Activated CD8-positive, alpha-beta memory T cell treated with anti-CD3 and anti-CD28 coated beads for 4 hours (primary cell): ENCODE results near the gene PLCB2.

Source experiments
- DNase-seq, 2 donors: peaks; one replicate each; pipeline ENCODE4 v3.0.0-alpha.2; 2020; ENCODE audit warnings: low read depth in 2 of 2

Gene PLCB2

DNA sequence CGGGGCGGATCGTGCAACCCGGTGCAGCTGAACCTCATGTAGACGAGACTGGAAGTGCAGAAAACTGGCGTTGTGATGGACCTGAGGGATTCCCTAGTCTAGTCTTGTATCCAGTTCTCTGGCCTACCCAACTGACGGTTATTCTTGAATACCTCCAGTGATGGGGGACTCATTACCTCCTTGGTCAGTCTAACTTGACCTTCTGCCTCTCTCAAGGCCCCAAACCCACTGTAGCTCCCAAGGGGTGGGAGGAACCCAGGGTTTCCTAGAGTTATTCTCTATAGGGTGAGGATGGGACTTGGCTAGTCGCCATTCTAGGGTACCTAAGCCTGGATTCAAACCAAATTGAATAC, 57.5 kb downstream of the PLCB2 start:
- DNase-seq, result no peak

- DNase-seq, result no peak
Observed at GRCh38 chr15:40249477-40250303, 58.0 kb downstream of the PLCB2 start.

DNA sequence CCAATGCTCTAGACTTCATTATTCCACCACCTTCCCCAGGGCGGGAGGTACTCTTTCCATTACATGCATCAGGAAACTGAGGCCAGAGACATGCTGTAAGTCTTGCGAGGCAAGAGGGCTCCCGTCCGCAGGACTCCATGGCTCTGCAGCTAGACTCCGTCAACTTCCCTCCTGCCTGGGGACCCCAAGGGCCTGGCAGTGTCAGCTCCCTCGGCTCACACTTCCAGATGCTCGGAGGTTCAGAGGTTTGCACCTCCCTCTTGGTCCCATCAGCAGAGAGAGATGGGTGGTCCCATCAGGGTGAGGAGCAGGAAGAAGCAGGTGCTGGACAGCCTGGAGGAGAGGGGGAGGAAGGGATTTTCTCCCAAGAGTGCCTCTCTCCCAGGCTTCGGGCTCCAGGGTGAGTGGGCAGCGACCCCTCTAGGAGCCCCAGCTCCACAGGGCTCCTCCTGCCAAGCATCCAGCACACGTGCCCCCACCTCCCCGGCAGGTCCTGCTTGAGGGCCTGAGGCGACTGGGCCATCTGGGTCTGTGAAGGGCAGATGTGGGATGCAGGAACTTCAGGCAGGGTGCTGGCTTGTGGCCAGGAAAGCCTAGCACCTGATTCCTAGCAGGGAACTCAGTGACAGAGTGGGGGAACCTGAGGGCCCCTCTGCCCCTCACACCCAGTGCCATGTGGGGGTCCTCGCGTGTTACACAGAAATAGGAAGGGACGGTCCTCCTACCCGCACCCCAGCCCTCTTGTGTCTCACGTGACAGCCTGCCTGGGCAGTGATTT, 59.5 kb downstream of the PLCB2 start:
- no peak for DNase-seq

GRCh38 chr15:40247406-40247971, 60.2 kb downstream of the PLCB2 start:
- DNase-seq, result no peak

DNA sequence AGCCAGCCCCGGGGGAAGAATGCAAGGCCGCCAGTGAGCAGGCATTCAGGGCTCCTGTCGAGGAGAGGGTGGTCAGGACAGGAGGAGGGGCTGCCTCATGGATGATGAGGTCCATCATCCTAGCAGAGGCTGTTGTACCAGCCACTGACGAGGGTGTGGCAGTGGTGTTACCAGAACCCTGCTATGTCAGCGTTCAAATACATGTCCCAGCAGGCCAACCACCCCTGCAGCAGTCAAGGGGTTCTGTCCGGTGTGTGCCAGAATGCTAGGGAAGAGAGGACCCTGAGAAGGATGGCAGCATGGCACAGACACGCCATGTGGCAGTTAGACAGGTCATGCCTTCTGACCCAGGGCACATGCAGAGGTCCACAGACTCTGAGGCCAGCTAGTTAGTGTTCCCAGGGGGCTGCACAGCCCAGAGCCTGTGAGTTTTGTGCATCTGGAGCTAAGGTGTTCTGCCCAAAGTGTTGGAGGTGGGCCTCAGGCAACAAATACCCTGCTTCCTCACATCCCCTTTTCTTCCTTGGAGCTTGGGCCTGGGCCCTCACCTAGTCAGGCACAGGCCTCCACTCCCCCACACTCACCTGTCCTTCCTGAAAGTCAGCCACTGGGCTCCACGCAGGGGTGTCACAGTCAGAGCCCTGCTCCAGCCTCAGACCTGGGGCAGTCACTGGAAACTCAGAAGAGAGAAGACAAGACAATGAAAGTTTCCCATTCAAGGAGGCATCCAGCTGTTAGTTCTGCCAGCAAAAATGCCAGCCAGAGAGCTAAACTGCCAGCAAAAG, 61.0 kb downstream of the PLCB2 start:
- DNase-seq, result no peak

DNA sequence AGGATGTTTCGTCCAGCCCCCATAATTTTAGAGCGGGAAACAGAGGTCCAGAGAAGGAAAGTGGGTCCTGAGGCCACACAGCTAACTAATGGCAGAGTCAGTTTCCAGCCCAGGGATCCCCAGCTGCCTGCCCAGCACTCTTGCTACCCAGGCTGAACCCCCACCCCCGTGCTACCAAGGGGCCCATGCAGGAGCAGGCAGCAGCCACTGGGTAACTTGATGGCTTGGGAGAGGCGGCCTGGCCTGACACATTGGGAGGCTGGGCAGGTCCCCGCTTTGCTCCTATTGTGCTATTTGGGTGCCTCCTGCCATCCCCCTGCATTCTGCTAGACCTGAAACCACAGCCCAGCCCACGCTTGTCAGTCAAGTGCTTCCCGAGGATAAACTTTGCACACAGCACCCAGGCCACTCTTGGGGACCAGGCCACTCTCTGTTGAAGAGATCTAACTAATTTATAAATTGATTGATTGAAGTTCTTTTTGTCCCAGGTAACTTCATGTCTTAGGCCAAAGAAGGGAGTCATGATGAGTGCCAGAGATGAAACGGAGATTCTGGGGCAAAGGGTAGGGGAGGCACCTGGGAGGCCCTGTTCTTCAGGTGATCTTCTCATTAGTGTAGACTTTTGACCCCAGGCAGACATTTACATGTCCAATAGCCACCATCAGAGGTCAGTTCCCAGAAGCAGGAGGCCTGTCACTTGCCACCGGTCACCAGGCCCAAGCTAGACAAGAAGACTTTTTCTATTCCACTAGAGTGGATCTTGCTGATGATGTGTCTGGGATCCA, 61.9 kb downstream of the PLCB2 start:
- no peak for DNase-seq

- no peak for DNase-seq
Observed at GRCh38 chr15:40244961-40245523, 62.7 kb downstream of the PLCB2 start.

GRCh38 chr15:40243126-40243810, 64.5 kb downstream of the PLCB2 start:
- DNase-seq, result no peak

GRCh38 chr15:40242601-40243000, 65.1 kb downstream of the PLCB2 start:
- no peak for DNase-seq

GRCh38 chr15:40242213-40242599, 65.5 kb downstream of the PLCB2 start:
- DNase-seq, result no peak

DNA sequence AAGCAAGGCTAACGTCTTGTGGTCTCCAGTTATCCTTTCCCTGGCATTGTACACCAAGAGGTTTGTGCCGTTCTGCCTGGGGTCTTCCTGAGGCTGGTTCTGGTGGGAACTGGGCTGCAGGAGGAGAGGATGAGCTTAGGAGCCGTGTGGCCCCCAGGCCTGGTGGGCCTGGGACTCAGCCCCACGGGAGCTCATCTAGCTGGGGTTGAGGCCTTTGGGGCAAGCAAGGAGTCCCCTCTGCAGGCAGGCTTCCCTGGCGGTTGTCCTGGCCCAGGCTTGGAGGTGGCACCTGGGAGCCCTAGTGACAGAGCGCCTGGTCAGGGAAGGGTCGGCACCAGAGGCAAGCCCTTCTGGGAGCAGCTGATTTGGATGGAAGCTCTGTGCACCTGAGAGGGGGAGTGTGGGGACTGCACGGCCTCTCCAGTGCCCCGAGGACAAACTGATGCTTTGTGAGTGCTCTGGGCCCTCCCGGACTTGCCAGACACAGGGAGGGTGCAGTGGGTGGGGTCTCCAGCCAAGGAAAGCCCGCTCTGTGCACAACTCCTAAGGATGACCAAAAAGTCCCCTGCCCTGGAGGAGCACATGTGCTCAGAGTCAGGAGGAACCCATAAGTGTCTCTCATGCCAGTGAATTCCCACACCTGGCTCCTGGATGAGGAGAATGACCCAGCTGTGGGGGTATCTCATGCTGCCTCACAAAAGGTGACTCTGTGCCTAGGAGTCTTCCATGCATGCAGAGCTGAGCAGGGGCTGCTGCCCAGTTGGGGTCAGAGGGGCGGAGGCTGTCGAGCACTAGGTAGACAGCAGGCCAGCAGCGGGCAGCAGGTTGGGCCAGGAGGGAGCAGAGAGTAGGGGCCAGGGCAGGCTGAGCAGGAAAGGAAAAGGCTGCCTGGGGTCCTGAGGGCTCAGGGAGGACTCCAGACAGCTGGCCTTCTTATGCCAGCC, 66.2 kb downstream of the PLCB2 start:
- no peak for DNase-seq

DNA sequence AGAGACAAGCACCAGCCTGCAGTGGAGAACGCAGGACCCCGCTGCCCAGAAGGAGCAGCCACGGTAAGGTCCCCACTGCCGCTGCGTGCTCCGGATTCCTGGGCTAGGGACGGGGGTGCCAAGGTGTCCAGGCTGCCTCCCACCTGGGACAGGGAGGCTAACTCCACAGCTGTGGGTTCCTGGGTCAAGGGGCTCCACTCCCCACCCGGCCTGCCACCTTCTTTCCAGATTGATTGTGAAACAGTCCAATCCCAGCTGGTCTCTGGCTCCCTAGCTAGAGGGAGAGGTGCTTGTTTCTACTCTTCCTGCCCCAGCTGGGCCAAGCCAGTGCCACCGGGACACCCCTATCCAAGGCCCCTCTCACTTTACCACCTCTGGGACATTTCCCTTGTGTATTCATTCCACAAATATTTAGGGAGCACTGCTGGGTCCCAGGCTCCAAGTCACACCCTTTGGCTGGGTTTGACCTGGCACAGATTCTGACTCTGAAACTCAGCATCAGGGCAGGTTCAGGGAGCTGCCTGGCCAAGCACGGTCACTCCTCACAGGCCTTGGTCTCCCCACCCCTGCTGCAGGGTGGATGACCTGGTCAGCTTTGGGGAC, 67.0 kb downstream of the PLCB2 start:
- DNase-seq, result no peak

DNA sequence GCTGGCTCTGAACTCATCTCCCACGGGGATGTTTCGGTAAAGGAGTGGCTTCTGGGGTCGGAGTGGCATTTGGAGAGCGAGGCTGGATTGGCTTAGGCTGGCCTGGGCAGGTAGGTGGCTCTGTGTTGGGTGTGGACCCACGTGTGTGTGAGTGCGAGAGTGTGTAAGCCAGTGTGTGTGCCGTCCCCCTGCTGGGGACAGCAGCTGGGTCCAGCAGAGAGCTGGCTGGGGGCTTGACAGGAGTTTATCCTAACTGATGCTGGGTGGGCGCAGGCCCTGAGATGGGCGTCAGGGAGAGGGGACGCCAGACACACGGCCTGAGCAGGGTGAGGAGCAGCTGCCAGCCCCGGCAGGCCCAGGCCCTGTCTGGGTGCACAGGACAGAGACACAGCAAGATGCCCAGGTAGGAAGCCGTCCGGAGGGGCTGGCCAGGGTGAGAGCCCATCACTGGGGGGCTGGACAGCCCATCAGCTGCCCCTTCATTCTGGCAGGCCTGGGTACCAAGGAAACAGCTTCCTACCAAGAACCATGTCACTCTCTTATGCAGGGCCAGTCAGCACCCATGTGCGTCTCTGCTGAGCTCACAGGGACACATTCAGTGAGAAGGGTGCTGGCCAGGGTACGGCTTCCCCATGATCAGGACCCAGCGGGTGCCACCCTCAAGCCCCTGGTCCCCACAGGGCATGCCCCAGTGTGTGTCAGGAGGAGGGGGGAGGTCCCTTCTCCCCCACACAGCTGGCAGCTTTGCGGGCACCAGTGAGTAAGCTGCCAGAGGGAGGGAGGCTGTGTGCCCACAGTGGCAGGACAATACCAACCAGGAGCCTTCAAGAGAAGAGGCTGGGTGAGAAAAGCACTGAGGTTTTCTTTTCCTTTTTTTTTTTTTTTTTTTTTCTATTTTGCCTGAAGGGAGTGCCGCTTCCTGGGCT, 67.8 kb downstream of the PLCB2 start:
- no peak for DNase-seq

DNA sequence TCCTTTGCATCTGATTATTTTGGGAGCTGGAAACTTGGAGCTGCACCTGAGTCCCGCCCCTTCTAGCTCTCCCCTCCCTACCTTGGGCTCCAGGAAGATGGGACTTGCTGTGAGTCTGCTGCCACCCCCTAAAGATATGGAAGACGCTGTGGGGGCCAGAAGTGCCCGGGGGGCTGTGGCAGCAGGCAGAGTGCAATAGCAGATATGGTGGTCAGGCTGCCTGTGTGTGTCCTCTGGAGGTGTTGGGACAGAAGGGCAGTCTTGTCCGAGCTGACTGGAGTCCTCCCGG, 68.4 kb downstream of the PLCB2 start:
- DNase-seq, result no peak

DNA sequence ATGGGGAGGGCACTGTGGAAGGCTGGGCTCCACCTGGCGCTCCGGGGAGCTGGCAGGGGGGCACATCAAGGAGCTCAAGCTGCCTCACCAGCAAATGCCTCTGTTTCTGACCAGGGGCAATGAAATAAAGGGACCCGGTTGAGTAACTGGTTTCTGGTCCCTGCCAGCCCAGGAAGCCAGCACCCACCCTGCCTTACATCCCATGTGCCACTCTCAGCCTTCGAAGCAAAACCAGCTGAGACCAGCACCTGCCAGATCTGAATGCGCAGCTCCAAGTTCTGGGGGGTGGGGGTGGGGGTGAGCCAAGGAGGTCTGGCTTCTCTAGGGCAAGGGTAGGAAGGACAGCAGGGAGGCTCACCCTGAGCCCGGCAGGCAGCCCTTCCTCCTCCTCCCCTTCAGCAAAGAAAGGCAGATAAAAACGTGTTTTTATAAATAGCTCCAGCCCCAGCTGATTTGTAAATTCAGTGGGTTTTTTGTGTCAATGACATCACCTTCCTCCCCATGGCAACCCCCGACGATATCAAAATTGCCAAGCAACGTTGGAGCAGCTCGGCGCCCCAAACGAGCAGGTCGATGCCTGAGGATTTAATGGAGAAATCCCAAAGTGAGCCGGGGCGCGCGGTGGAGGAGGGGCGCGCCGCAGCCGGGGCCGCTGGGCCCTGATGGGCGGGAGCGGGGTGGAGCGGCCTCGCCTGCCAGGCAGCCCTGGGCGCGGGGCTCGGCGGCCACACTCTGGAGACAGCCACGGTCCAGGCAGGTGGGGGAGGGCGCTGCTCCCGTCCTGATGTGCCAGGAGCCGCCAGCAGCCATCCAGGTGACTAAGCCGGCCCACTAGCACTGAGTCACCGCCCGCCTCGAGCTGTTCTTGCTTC, 69.0 kb downstream of the PLCB2 start, which contains the start of gene PAK6:
Gene PAK6, plus strand, starts transcription at position 532 of the 872 bp plus-strand sequence. CDS start 25,723 bp downstream, outside the sequence.
- DNase-seq, result no peak
